RWPE2 (cell line): ENCODE measurements around the gene PARP14.

Source experiments
- ATAC-seq: fragments of 200-7000 bp; cut with Tn5 transposase; 3 replicates; pipeline ENCODE4 v1.9.1; 2021; ENCODE audit warnings: low read depth
- DNase-seq: peaks from one replicate; pipeline ENCODE4 v3.0.0-alpha.2; 2020; ENCODE audit warnings: low spot score
- H3K27ac ChIP-seq: fragments of 450-650 bp; 2 replicates; pipeline ENCODE4 v1.5.1; 2017; ENCODE audit warnings: mild to moderate bottlenecking; ENCODE audit not compliant: poor library complexity, severe bottlenecking
- H3K27me3 ChIP-seq: fragments of 250-450 bp; sonication (Bioruptor Pico); 2 replicates; pipeline ENCODE4 v1.5.1; 2021; ENCODE audit warnings: mild to moderate bottlenecking, moderate library complexity; ENCODE audit not compliant: insufficient read depth, poor library complexity, severe bottlenecking
- H3K36me3 ChIP-seq: fragments of 250-450 bp; sonication (Bioruptor Pico); 2 replicates; pipeline ENCODE4 v1.5.1; 2020; ENCODE audit warnings: low read depth, mild to moderate bottlenecking, moderate library complexity
- H3K4me1 ChIP-seq: fragments of 250-450 bp; sonication (Bioruptor Pico); 2 replicates; pipeline ENCODE4 v1.5.1; 2021; ENCODE audit warnings: mild to moderate bottlenecking, moderate library complexity; ENCODE audit not compliant: insufficient read depth, poor library complexity, severe bottlenecking
- H3K4me3 ChIP-seq: fragments of 250-450 bp; sonication (Bioruptor Pico); 2 replicates; pipeline ENCODE4 v1.5.1; 2021; ENCODE audit warnings: mild to moderate bottlenecking, moderate library complexity; ENCODE audit not compliant: severe bottlenecking
- H3K9me3 ChIP-seq: fragments of 250-450 bp; sonication (Bioruptor Pico); 2 replicates; pipeline ENCODE4 v1.5.1; 2021; ENCODE audit warnings: mild to moderate bottlenecking, moderate library complexity; ENCODE audit not compliant: severe bottlenecking
- CTCF ChIP-seq: fragments of 450-650 bp; IDR thresholded peaks from one replicate; pipeline ENCODE4 v1.5.1; 2017; ENCODE audit warnings: mild to moderate bottlenecking, moderate library complexity; ENCODE audit not compliant: poor library complexity, severe bottlenecking

Gene PARP14

GRCh38 chr3:122671553-122671952, 9.1 kb upstream of the PARP14 start:
- TF ChIP-seq CTCF = no peak
- ATAC-seq (no peak), DNase-seq (no peak)
- H3K27ac ChIP-seq = no peak overlapping the region
- no peaks in the 10 kb centered on the region for H3K9me3 ChIP-seq
- H3K4me1 ChIP-seq = peaks cover 3% of the 10 kb centered on the region
- no peaks in the 10 kb centered on the region for H3K36me3 ChIP-seq
- H3K4me3 ChIP-seq = no peak overlapping the region
- no peaks in the 10 kb centered on the region for H3K27me3 ChIP-seq

- Histone ChIP-seq H3K36me3 (no peaks in the 10 kb centered on the region), H3K4me3 (no peak overlapping the region), H3K27ac (no peak overlapping the region), H3K27me3 (no peaks in the 10 kb centered on the region), H3K4me1 (peaks cover 4% of the 10 kb centered on the region), H3K9me3 (no peaks in the 10 kb centered on the region)
- DNase-seq (no peak), ATAC-seq (no peak)
- TF ChIP-seq CTCF = no peak
Measured at GRCh38 chr3:122674339-122674738, 6.3 kb upstream of the PARP14 start.

GRCh38 chr3:122676759-122677158, 3.9 kb upstream of the PARP14 start:
- no peak for TF ChIP-seq CTCF
- Histone ChIP-seq H3K36me3 (no peaks in the 10 kb centered on the region), H3K27me3 (no peaks in the 10 kb centered on the region), H3K9me3 (no peaks in the 10 kb centered on the region), H3K4me3 (no peak overlapping the region), H3K27ac (no peak overlapping the region), H3K4me1 (peaks cover 9% of the 10 kb centered on the region)
- ATAC-seq (no peak), DNase-seq (no peak)

GRCh38 chr3:122677216-122677615, 3.4 kb upstream of the PARP14 start:
- DNase-seq = no peak
- H3K4me3 ChIP-seq = no peak overlapping the region
- no peak for ATAC-seq
- H3K9me3 ChIP-seq = no peaks in the 10 kb centered on the region
- H3K27me3 ChIP-seq = no peaks in the 10 kb centered on the region
- H3K4me1 ChIP-seq = peaks cover 9% of the 10 kb centered on the region
- no peak overlapping the region for H3K27ac ChIP-seq
- TF ChIP-seq CTCF = no peak
- H3K36me3 ChIP-seq = no peaks in the 10 kb centered on the region

- H3K4me3 ChIP-seq = no peak overlapping the region
- DNase-seq (no peak), ATAC-seq (no peak)
- TF ChIP-seq CTCF = no peak
- H3K27me3 ChIP-seq = no peaks in the 10 kb centered on the region
- no peaks in the 10 kb centered on the region for H3K36me3 ChIP-seq
- peaks cover 9% of the 10 kb centered on the region for H3K4me1 ChIP-seq
- no peak overlapping the region for H3K27ac ChIP-seq
- H3K9me3 ChIP-seq = no peaks in the 10 kb centered on the region
Measured at GRCh38 chr3:122678506-122678905, 2.1 kb upstream of the PARP14 start.
